ENCODE data around the gene CLCNKB.
"Not testable (repeated sequence)": the region's sequence is repeated elsewhere in the genome, so short reads cannot be mapped to it uniquely, and the experiment has no call there.

Gene CLCNKB

GRCh38 chr1:16061989-16062686 lies 18.6 kb downstream of the CLCNKB start:
- not testable (repeated sequence) for DNase-seq

DNA sequence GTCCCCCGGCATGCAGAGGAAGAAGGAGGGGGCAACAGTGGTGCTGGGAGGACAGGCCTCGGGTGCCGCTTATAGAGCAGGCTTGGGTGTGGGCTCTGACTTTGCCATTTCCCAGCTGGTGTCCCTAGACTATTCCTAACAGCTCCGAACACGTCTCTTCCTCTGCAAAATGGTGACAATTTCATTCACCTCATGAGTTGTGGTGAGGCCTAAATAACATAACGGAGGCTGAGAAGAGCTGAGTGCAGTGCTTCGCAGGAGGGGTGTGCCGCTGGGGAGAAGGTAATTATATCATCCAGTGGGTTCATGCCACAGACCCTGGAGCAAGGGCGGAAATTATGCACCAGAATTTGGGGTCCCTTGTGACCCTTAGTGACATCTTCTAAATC lies 19.1 kb downstream of the CLCNKB start:
- not testable (repeated sequence) for DNase-seq

DNA sequence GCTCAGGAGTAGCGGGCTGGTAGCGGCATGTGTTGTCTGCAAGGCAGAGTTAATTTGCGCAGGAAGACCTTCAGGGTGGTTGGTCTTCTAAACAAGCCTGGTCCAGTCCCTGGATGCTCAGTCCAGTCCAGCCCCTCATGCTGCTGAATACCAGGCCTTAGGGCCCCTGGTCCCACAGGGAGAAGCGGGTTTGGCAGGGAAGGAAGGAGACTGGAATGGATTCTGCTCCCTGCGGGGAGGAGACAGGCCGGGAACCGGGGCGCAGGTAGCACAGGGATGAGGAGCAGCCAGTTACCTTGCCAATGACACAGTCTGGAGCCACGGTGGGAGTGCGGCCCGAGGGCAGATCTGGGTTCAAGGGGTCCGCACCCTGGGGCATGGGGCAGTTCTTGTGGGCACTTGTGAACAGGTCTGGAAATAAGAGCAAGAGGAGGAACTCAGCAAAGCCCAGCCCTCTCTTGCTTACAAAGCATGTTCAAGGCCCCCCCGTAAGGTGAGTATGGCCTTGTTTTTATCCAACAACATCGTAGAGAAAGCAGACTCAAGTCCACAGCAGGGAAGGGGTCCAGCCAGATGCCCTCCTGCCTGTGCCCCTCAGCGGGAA lies 19.7 kb downstream of the CLCNKB start:
- DNase-seq = no peak

GRCh38 chr1:16063921-16064320 lies 20.3 kb downstream of the CLCNKB start:
- DNase-seq = no peak

DNA sequence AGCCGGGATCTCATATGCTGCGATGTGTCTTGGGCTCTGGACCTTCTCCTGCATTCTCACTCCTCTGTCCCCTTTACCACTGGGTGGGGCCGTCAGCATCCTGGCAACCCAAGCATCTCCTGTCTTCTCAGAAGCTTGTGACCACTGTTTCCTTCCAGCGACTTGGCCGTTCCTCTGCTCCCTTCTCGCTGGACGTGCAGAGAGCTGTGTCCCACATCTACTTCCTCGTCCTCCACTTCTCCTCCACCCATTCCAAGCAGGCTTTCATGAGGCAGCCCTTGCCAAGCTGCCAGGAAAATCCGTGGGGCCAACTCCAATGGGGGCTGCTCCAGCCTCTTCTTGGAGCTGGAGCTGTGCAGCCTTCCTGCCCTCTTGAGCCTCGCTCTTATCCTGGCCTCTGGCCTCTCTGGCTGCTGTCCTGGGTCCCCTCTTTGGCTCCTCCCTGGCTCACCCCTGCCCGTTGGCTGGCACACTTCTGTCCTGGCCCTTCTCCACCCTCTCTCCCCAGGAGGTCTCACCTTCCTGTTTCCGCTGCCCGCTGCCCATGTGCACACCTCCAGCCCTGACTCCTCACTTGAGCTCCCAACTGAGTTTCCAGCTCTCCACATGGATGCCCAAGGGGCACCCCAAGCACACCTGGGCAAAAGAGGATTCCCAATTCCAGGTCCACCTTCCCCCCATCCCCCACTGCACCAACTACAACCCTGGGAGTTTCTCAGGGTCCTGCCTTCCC lies 21.1 kb downstream of the CLCNKB start:
- no peak for DNase-seq

GRCh38 chr1:16065269-16065576 lies 21.6 kb downstream of the CLCNKB start:
- DNase-seq = no peak

DNA sequence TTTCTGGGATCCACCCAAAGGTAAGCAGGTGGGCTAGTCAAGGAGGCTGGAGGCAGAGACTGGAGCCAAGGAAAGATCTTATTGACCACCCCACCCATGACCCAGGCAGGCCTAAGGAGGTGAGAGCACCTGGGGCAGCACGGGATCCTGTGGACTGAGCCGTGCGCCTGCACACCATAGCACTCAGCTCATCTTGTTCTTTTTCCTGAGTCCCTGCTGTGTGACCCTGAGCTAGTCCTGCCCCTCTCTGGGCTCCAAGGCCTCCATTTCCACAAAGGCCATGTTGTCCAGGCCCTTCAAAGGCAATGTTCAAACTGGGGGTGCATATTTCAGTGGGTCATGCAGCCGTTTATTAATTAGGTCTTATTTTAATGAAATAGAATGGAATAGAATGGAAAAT lies 22.7 kb downstream of the CLCNKB start:
- DNase-seq = no peak

DNA sequence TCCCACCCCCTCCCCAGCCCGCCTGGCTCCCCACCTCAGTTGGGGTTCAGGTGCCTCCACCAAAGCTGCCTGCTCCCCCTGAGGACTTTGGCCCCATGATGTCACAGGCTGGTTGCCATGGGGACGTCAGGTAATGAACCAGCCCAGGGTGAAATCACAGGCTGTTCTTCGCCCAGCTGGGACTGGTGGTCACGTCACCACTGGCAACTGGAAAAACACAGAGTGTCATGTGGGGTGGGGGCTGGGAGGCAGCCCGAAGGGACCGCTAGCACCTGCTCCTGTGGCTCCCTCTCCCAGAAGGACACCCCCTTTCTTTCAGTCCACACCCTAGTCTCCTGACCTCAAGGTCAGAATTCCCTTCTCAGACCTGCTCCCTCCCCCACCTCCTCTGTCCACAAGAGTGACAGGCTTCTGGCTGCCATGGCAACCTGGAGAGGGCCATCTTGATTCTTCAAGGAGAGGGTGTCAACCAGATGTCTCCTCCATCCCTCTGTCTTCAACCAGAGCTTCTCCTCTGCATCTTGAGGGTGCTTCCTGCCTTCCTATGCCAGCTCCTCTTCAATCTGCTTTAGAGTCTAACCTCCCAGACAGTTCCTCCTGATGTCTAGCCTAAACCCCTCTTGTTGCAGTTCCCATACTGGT lies 23.7 kb downstream of the CLCNKB start:
- no peak for DNase-seq

GRCh38 chr1:16067933-16068332 lies 24.4 kb downstream of the CLCNKB start:
- DNase-seq = no peak

GRCh38 chr1:16068356-16069270 lies 25.0 kb downstream of the CLCNKB start:
- no peak for DNase-seq

DNA sequence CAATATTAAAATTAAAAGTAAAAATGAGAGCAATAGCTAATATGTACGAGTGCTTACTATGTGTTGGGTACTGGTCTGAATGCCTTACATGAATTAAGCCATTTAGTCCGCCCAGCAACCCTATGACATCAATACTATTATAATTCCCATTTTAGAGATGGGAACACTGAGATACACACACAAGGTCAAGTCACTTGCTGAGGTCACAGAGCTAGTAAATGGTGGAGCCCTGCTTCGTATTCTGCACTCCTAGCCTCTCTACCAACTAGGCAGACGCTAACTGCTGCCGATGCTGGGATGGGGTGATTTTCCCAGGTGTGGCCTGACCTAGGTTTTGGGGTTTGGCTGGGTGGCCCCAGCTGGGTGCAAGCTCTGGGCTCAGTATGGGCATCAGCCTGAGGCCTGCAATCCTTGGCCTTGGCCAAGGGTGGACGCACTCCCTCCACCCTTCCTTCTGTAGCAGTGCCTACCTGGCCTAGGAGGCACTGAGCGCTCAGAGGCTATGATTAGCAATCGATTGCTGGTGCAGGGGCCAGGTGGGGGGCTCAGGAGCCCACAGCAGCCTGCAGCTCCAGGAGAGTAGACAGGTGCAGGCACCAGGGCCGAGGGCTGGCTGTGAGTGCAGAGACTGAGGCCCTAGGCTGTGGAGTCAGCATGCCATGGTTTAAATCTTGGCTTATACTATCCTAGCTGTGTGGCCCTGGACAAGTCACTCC lies 27.2 kb downstream of the CLCNKB start:
- DNase-seq = no peak

DNA sequence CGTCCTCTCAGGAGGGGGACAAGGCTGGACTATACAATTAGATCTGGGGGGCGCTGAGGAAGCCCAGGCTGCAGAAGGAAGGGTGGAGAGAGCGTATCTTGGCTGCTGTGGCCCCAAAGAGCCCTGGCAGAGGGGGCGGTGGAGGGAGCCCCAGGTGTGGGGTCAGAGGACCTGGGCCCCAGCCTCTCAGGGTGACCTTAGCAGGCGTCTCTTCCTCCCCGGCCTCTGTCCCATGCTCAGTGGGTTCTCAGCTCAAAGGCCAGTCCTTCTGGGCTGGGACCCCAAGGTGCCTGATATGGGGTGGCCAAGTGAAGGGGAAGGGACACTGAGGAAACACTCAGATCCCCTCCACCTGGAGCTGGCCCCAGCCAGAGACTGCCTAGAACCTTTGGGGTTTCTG lies 28.0 kb downstream of the CLCNKB start:
- no peak for DNase-seq

DNA sequence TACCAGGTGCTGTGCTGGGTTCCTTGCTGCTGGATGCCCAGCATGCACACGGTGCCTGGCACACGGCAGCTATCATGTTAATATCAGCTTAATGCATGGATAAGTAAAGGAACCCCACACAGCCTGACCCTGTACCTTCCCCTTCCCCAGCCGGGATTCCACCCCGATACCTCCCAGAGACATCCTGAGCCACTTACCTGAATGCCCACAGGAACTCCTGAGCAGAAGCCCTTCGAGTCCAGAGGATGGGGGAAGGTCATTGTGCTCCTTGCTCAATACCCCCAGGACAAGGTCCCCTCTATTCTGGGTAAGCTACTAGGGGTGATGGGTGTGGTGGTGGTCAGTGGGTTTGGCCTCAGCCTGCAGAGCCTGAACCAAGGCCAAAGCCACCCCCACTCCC lies 28.5 kb downstream of the CLCNKB start:
- no peak for DNase-seq

GRCh38 chr1:16072616-16073484 lies 29.3 kb downstream of the CLCNKB start:
- DNase-seq = no peak

- peak; percentile 34 for DNase-seq
These were observed 30.0 kb downstream of the CLCNKB start, which contains the start of gene FAM131C for GRCh38 chr1:16073490-16074119. FAM131C (minus strand) TSS chr1:16073651; CDS start chr1:16073442, 209 bp downstream.

DNA sequence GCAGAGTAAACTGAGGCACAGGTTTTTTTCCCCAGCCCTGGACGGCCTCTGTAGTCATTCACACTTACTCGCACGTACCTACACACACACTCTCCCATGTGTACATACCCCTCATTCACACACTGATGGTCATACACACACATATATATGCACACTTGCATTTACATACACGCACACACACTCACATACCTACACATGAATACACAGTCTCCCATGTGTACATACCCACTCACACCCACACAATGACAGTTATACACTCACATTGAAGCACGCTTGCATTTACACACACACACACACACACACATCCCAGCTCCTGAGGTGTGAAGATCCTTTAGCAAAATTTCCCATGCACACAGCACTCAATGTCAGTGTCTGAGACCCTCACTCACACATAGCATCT lies 30.6 kb downstream of the CLCNKB start:
- DNase-seq = no peak

DNA sequence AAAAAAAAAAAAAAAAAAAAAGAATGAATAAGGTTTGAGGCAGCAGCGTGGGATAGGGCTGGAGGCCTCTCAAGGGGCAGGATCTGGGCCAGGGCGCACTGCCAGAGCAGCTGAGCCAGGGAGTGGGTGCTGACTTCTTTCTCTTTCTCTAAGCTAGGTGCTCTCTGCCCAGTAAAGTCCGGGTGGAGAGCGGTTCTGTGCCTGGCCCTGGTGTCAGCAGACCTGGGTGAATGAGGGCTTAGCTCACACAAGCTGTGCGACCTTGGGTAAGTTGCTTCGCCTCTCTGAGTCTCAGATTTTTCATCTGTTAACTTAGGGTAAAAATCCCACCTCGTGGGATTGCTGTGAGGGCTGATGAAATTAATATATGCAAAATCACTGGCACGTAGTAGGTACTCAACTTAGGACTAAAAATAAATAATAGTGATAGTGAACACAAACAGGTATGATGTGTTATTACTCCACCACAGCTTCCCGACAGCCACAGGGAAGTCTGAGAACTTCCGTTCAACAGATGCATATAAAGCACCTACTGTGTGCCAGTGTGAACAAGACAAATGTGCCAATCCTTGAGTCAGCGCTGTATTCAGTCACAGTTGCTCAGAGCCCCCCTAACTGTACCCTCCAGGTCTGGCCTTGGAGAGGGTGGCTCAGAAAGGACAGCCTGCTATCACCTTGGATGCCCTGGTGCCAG lies 31.9 kb downstream of the CLCNKB start:
- DNase-seq = no peak

- no peak for DNase-seq
These were observed 32.7 kb downstream of the CLCNKB start for GRCh38 chr1:16076031-16076864.

DNA sequence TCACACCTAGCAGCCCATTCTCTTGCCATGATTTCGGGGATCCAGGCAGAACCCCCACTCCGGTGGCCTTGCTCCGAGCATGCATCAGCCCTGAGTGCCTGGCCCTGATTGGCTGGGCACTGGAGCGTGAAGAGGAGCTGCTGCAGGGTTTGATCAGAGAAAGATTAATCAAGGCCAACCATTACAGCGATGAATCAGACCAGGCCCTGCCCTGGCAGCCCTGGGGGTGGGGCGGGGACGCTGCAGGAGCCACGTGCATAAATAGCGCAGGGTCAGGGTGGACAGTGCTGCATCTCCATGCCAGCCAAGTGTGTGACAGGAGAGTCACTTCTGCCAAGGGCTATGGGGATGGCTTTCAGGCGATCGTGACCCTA lies 33.3 kb downstream of the CLCNKB start:
- DNase-seq = no peak
